ENCODE data around the gene SLC35F2.

GRCh38 chr11:107778839-107779517, 79.6 kb downstream of the SLC35F2 start:
- TF ChIP-seq, protein P1, sequence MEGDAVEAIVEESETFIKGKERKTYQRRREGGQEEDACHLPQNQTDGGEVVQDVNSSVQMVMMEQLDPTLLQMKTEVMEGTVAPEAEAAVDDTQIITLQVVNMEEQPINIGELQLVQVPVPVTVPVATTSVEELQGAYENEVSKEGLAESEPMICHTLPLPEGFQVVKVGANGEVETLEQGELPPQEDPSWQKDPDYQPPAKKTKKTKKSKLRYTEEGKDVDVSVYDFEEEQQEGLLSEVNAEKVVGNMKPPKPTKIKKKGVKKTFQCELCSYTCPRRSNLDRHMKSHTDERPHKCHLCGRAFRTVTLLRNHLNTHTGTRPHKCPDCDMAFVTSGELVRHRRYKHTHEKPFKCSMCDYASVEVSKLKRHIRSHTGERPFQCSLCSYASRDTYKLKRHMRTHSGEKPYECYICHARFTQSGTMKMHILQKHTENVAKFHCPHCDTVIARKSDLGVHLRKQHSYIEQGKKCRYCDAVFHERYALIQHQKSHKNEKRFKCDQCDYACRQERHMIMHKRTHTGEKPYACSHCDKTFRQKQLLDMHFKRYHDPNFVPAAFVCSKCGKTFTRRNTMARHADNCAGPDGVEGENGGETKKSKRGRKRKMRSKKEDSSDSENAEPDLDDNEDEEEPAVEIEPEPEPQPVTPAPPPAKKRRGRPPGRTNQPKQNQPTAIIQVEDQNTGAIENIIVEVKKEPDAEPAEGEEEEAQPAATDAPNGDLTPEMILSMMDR (IDR thresholded peaks at IDR 0.05; ENCODE audit: poor library complexity), result no peak
- no peak for TF ChIP-seq EZH2phosphoT487 (IDR thresholded peaks at IDR 0.05; ENCODE audit: low read depth, severe bottlenecking, unreplicated experiment)
